Measurements from ENCODE around the gene KLHDC7A. TPM values are rescaled to one million over a fixed set of nuclear protein-coding genes. Genes with fewer than 3 reads are reported as not detected.

KLHDC7A gene
- total and polyA plus RNA-seq, 2 of the 4 experiments (the other 2 are of a cell fraction): not detected

DNA sequence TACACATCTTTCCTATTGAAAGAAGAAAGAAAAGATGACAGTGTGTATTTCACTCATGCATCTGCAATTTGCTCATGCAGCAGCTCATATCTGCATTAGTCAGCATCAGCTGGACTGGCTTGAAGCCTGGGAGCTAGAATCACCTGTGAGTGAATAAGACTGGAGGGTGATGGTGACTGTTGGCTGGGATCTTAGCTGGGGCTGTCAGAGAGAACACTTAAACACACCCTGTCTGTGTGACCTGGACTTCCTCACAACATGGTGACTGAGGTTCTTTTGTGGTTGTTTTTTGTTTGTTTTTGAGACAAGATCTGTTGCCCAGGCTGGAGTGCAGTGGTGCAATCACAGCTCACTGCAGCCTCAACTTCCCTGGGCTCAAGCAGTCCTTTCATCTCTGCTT lies 24.9 kb downstream of the KLHDC7A start:
- BruUV-seq (replicated peaks): no TSS peak
- Histone ChIP-seq H2BK20ac (ENCODE audit: low read depth, low read length) (no peak overlapping the region), H3K9me1 (ENCODE audit: insufficient read depth, low read length) (no peaks in the 10 kb centered on the region), H2AFZ (replicated peaks; ENCODE audit: low read length, poor library complexity) (no peak overlapping the region), H3K4me3 (ENCODE audit: insufficient read depth, low read depth, low read length) (no peak overlapping the region), H3K4ac (ENCODE audit: low read depth, low read length) (no peak overlapping the region), H3K36me3 (ENCODE audit: control insufficient read depth, insufficient read depth, low read length) (no peaks in the 10 kb centered on the region), H4K8ac (ENCODE audit: low read depth in 2 of 2, low read length in 2 of 2) (no peak overlapping the region), H3K9me3 (ENCODE audit: control insufficient read depth, insufficient read depth, low read length) (peaks cover 8% of the 10 kb centered on the region), H4K5ac (ENCODE audit: low read depth, low read length) (no peak overlapping the region), H3K56ac (ENCODE audit: extremely low read depth, insufficient read depth, low read length) (no peak overlapping the region), H3K79me1 (ENCODE audit: low read depth in 1 of 2, low read length in 2 of 2) (no peaks in the 10 kb centered on the region), H3K4me1 (ENCODE audit: control insufficient read depth, insufficient read depth, low read length) (no peaks in the 10 kb centered on the region), H3K23ac (ENCODE audit: low read depth, low read length) (no peak overlapping the region), H4K20me1 (ENCODE audit: insufficient read depth, low read length) (no peaks in the 10 kb centered on the region), H2BK5ac (ENCODE audit: low read depth, low read length, poor library complexity, severe bottlenecking) (no peak overlapping the region), H3K27me3 (ENCODE audit: control insufficient read depth, insufficient read depth, low read length) (no peaks in the 10 kb centered on the region), H3K9ac (ENCODE audit: low read depth, low read length) (no peak overlapping the region), H3K18ac (ENCODE audit: low read depth, low read length) (no peak overlapping the region), H2AK9ac (replicated peaks; ENCODE audit: low read depth, low read length, poor library complexity) (no peak overlapping the region), H3K4me2 (ENCODE audit: low read depth, low read length) (no peak overlapping the region), H3K27ac (ENCODE audit: insufficient read depth, low read length) (no peak overlapping the region), H3K14ac (replicated peaks; ENCODE audit: low read depth, low read length) (no peak overlapping the region), H2AK5ac (ENCODE audit: low read depth, low read length) (no peak overlapping the region), H2BK120ac (ENCODE audit: low read depth, low read length) (no peak overlapping the region), H4K91ac (ENCODE audit: insufficient read depth, low read depth, low read length) (no peak overlapping the region), H2BK15ac (ENCODE audit: low read depth, low read length) (no peak overlapping the region)
- ATAC-seq (ENCODE audit: low read depth) (no peak), DNase-seq (no peak)
- in situ Hi-C loops (cut with MboI; ENCODE audit: low sequenced_read_pairs) (no loop called here), intact Hi-C loops (cut with micrococcal nuclease) (no loop called here), dilution Hi-C loops (cut with HindIII; ENCODE audit: low sequenced_read_pairs, unreplicated experiment) (no loop called here)
- ChIA-PET POLR2A (ENCODE audit: unreplicated experiment) (no interaction called here), CTCF (interaction anchor here (0.6 kb wide), 1 partner anchor 687 kb away, joined by 3 read pairs; no protein-coding TSS in a partner anchor)
- TF ChIP-seq, protein P1, sequence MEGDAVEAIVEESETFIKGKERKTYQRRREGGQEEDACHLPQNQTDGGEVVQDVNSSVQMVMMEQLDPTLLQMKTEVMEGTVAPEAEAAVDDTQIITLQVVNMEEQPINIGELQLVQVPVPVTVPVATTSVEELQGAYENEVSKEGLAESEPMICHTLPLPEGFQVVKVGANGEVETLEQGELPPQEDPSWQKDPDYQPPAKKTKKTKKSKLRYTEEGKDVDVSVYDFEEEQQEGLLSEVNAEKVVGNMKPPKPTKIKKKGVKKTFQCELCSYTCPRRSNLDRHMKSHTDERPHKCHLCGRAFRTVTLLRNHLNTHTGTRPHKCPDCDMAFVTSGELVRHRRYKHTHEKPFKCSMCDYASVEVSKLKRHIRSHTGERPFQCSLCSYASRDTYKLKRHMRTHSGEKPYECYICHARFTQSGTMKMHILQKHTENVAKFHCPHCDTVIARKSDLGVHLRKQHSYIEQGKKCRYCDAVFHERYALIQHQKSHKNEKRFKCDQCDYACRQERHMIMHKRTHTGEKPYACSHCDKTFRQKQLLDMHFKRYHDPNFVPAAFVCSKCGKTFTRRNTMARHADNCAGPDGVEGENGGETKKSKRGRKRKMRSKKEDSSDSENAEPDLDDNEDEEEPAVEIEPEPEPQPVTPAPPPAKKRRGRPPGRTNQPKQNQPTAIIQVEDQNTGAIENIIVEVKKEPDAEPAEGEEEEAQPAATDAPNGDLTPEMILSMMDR (conservative IDR thresholded peaks at IDR 0.05; ENCODE audit: low read depth, low read length): no peak
- TF ChIP-seq, protein P2, sequence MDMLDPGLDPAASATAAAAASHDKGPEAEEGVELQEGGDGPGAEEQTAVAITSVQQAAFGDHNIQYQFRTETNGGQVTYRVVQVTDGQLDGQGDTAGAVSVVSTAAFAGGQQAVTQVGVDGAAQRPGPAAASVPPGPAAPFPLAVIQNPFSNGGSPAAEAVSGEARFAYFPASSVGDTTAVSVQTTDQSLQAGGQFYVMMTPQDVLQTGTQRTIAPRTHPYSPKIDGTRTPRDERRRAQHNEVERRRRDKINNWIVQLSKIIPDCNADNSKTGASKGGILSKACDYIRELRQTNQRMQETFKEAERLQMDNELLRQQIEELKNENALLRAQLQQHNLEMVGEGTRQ (IDR thresholded peaks at IDR 0.05; ENCODE audit: low read depth, low read length): no peak
- no peak for TF ChIP-seq MAFK (IDR thresholded peaks at IDR 0.05; ENCODE audit: low read depth, low read length)
- TF ChIP-seq, protein P3, sequence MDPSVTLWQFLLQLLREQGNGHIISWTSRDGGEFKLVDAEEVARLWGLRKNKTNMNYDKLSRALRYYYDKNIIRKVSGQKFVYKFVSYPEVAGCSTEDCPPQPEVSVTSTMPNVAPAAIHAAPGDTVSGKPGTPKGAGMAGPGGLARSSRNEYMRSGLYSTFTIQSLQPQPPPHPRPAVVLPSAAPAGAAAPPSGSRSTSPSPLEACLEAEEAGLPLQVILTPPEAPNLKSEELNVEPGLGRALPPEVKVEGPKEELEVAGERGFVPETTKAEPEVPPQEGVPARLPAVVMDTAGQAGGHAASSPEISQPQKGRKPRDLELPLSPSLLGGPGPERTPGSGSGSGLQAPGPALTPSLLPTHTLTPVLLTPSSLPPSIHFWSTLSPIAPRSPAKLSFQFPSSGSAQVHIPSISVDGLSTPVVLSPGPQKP (IDR thresholded peaks at IDR 0.05; ENCODE audit: borderline replicate concordance, low read depth, low read length): no peak
- TF ChIP-seq BHLHE40 (IDR thresholded peaks at IDR 0.05; ENCODE audit: low read depth, low read length): no peak
- no peak for TF ChIP-seq SMC3 (IDR thresholded peaks at IDR 0.05; ENCODE audit: low read depth, low read length)
- TF ChIP-seq CEBPB (IDR thresholded peaks at IDR 0.05; ENCODE audit: low read depth, low read length): no peak
- TF ChIP-seq RCOR1 (IDR thresholded peaks at IDR 0.05; ENCODE audit: insufficient replicate concordance, low read length): no peak
- TF ChIP-seq FOS (IDR thresholded peaks at IDR 0.05; ENCODE audit: low read depth, low read length): no peak

Measured in IMR-90 (cell line).